CD1c-positive myeloid dendritic cell (primary cell): ENCODE data around the gene GRM1.

Experiments used
- DNase-seq: peaks from one replicate; pipeline ENCODE4 v3.0.0-alpha.2; 2016; ENCODE audit errors: extremely low spot score

The GRM1 gene

DNA sequence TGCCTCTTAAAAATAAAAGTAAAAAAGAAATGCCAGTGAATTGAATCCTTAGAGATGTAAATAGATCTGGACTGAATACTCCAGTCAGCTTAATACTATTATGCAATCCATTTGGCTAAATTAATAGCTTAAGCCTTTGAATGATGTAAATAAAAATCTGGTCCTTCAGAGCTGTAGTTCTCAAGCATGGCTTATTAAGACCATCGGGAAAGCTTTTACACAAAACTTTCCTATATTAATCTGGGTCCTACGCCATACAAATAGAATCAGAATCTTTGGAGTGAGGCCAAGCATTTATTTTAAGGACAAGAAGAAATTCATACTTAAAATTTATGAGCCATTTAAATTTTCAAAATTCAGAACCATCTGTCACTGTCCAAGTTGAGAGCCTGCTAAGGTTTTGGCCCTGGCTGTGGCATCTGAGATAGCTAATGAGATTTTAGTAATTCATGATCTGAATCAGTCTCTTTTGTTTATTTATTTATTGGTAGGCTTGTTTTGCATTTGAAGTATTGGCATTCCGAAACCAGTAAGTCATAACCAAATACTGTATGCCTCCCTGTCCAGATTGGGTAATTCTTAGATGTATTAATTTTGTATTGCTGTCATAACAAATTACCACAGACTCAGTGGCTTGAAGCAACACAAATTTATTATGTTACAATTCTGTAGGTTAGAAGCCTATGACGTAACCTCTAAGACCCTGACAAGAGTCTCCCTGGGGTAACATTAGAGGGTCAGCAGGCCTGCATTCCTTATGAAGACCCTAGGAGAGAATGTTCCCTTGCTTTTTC is 286.7 kb downstream of the GRM1 start:
- no peak for DNase-seq

DNA sequence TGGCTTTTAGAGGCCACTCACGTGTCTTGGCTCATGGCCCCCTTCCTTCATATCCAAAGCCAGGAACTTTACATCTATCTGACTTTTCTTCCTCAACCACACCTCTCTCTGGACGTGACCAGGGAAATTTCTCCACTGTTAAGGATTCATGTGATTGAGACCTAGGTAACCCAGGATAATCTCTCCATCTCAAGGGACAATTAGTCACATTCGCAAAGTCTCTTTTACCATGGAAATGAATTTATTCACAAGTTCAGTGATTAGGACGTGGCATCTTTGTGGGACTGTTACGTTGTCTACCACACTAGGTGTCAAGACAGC is 287.3 kb downstream of the GRM1 start:
- no peak for DNase-seq

DNA sequence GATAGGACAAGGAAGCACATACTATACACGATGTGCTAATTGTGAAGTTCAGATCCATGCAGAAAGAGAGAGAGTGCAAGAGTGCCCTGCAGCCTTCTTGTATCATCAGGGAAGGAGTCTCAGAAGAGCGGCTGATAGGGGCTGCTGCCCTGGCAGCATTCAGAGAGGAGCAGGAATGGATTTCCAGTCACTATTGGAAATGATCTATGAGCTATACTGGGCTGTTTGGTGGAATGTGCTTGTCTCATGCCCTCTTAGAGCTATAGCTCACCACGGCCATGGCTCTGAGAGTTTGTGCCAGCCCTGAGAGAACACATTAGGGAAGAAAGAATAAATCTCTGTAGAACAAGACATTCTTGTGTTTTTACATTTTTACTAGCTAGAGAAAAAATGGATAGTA is 302.2 kb downstream of the GRM1 start:
- no peak for DNase-seq

GRCh38 chr6:146335336-146335735 is 306.5 kb downstream of the GRM1 start:
- peak; percentile 35 for DNase-seq

DNA sequence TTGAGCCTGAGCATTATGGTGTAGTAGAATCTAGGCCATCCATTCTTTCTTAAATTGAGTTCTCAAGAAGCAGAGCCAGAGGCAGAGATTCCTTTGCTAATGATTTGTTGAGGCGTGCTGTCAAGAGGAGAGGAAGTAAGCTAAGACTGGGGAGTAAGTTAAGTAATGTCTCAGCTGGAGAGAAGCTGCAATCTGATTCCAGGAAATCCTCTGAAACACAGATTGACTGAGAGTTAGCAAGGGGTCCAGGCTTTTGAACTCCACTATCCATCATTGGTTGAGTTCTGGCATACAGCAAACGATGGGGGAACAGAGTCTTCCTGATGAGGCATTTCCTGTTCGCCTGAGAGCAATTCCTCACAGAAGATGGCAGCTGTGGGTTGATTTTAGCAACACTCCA is 307.3 kb downstream of the GRM1 start:
- DNase-seq = peak; percentile 11

GRCh38 chr6:146337376-146337775 is 308.5 kb downstream of the GRM1 start:
- no peak for DNase-seq

DNA sequence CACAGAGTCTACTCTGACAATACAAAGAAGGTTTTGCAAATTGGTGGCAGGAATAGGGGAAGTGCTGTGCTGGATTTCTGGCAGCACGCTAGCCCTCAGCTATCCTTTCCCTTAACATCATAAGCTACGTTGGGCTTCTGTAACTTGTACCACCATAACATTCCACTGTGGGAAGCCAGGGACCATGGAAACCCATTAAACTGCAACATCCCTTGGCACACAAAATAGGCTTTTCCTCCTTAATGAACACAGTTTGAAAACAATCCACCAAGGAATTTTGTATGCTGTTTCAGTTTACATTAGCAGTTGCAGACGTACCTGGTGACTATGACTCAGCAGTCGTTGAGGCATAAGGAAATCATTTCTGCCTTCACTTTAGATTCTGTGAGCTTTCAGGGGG is 310.9 kb downstream of the GRM1 start:
- DNase-seq = peak; percentile 17

GRCh38 chr6:146341493-146342230 is 312.8 kb downstream of the GRM1 start:
- no peak for DNase-seq

DNA sequence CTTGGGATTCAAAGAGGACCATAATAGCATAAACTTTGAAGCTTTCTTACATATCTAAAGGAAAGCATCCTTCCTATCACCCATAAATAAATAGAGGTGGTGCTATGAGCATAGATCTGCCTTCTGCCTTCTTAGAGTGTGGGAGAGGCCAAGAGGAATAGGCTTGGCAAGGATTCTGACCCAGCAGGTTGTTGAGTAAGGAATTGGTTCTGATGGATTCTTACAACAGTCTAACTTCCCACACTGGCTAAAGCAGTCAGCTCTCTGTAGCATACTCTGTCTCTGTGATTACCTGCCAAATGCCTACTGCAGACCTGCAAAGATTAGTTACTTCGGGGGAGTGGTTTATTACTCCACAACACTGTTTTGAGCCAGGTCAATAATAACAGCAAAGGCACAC is 316.7 kb downstream of the GRM1 start:
- no peak for DNase-seq

- no peak for DNase-seq
These were observed 318.2 kb downstream of the GRM1 start for GRCh38 chr6:146347090-146347489.

DNA sequence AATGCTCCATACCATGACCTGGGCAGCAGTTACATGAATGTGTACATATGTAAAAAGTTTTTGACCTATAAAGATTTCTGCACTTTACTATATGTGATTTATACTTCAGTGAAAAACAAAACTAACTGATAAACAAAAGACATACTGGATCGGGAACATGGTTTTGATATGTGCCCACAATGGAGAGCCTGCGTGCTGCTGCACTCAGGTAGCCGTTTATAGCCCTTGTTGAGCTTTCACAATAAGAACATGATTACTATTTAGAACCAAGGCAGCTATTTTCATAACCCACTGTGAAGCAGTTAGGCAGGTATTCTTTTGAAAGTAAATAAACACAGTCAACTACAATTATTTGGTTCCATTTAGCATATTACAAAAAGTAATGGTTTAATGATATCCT is 318.8 kb downstream of the GRM1 start:
- DNase-seq = no peak

- no peak for DNase-seq
These were observed 322.2 kb downstream of the GRM1 start for GRCh38 chr6:146351018-146351417.

DNA sequence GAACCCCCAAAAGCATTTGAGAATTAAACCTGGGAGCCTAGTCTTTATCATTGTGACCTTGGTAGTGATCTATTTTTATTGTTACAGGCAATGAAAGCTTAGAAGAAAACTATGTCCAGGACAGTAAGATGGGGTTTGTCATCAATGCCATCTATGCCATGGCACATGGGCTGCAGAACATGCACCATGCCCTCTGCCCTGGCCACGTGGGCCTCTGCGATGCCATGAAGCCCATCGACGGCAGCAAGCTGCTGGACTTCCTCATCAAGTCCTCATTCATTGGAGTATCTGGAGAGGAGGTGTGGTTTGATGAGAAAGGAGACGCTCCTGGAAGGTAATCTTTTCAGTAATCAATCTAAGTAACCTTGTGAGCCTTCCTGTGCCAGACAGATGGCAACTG is 323.3 kb downstream of the GRM1 start:
- no peak for DNase-seq

- DNase-seq = no peak
These were observed 325.6 kb downstream of the GRM1 start for GRCh38 chr6:146354451-146354850.

GRCh38 chr6:146355521-146356100 is 326.7 kb downstream of the GRM1 start:
- no peak for DNase-seq

DNA sequence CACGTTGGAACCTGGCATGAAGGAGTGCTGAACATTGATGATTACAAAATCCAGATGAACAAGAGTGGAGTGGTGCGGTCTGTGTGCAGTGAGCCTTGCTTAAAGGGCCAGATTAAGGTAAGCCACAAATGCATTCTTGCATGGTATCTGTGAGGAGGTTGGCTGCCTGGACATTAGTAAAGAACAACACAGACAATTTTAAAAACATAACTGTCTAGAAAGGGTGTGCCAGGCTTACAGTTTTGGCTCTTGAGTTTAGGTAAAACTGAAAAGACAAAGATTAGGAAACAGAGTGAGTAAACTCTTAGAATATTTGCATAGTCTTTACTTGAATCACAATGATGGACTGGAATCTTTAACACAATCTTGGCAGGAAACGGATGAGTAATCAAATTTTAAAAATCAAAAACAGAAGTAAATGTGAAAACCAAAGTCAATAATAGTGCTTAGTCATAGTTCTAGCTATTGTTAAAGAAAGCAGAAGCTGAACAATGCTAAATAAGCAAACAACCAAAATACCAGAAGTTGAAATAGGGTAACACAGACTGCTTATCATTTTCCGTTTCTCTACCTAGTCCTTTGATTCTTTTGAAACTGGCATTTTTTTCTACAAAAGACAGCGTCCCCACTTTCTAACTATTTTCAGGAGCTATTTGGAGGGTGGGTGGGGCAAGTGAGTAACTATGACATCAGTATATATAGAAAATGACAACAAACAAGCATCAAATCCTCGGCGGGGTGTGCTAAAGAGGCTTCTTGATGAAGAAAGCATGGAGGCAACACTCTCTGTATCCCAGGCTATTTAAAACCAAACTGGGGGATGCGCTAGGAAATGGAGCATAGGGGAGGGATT is 328.9 kb downstream of the GRM1 start:
- peak; percentile 80 for DNase-seq

- peak; percentile 47 for DNase-seq
These were observed 329.7 kb downstream of the GRM1 start for GRCh38 chr6:146358431-146359046.

- DNase-seq = peak; percentile 32
These were observed 330.3 kb downstream of the GRM1 start for GRCh38 chr6:146359131-146359530.

GRCh38 chr6:146361128-146361924 is 332.5 kb downstream of the GRM1 start:
- DNase-seq = no peak

DNA sequence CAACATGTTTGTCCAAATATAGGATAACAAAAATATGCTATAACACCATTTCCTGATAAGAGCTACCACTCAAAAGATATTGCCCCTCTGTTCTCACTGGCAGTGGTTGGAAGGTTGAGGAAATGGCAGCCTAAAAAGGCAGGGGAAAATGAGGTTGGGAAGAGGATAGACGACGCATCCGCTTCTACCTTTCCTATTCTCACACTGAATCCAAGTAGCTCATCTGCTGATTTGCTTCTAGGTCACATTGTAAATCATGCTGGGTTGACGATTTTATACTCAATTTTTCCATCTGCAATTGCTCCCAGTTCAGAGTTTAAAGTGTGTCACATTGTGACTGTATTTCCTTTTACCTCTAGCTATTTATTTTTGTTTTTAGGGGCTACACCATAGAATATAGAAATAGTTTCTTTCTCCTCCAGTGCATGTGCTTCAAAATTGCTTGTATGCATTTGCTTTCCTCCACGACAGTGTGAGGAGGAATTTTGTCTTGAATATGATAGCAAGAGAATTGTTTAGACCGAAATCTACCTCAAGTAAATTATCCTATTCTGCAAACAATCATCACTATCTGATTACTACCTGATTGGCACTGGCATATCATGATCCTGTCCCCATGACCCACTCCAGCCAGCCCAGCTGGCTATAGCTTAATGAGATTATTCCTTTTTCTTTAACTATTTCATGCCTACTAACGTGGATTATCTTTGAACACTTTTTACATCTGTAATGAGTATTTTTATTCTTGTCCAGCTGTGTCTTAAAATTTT is 335.2 kb downstream of the GRM1 start:
- DNase-seq = no peak
